G401 (cell line): ENCODE measurements around the gene HS2ST1. TPM values are rescaled to one million over a fixed set of nuclear protein-coding genes. Genes with fewer than 3 reads are reported as not detected.

Experiments
- DNase-seq: peaks from one replicate; pipeline ENCODE4 v3.0.0-alpha.2; 2015; ENCODE audit warnings: low spot score
- in situ Hi-C: cut with HindIII; loops from 2 replicates; pipeline ENCODE4 v1.10.0; 2016; ENCODE audit warnings: low sequenced_read_pairs, mixed read lengths
- total RNA-seq: library from RNA; depleted of rRNA; stranded (reverse); fragments of >200 nt; shearing (Covaris generic); gene quantifications from 2 replicates; pipeline ENCODE4 v1.2.3, GENCODE V29; 2014

Gene HS2ST1
- total RNA-seq, 1 experiment from 2014 or later = 29.9 TPM

- in situ Hi-C loops = no loop called here
These were observed 8.0 kb downstream of the HS2ST1 start for GRCh38 chr1:86922445-86922844.

GRCh38 chr1:86924324-86924960 is 10.0 kb downstream of the HS2ST1 start:
- in situ Hi-C loops = no loop called here
- no peak for DNase-seq

More at GRCh38 chr1:86922445-86922844, 8.0 kb downstream of the HS2ST1 start:
- no peak for DNase-seq

GRCh38 chr1:86925742-86926141 is 11.3 kb downstream of the HS2ST1 start:
- in situ Hi-C loops = no loop called here

GRCh38 chr1:86926883-86927282 is 12.4 kb downstream of the HS2ST1 start:
- DNase-seq = no peak
- in situ Hi-C loops = no loop called here

More at GRCh38 chr1:86925742-86926141, 11.3 kb downstream of the HS2ST1 start:
- DNase-seq = no peak

GRCh38 chr1:86928819-86929218 is 14.4 kb downstream of the HS2ST1 start:
- in situ Hi-C loops = no loop called here
- no peak for DNase-seq

- in situ Hi-C loops = no loop called here
- DNase-seq = no peak
These were observed 18.6 kb downstream of the HS2ST1 start for GRCh38 chr1:86933051-86933450.

GRCh38 chr1:86933562-86934377 is 19.3 kb downstream of the HS2ST1 start:
- DNase-seq = no peak
- in situ Hi-C loops = no loop called here

GRCh38 chr1:86938450-86938849 is 24.0 kb downstream of the HS2ST1 start:
- in situ Hi-C loops = no loop called here
- no peak for DNase-seq

- in situ Hi-C loops = no loop called here
These were observed 24.4 kb downstream of the HS2ST1 start for GRCh38 chr1:86938855-86939254.

GRCh38 chr1:86939406-86939805 is 25.0 kb downstream of the HS2ST1 start:
- in situ Hi-C loops = no loop called here
- no peak for DNase-seq

More at GRCh38 chr1:86938855-86939254, 24.4 kb downstream of the HS2ST1 start:
- DNase-seq = no peak

GRCh38 chr1:86940599-86940998 is 26.2 kb downstream of the HS2ST1 start:
- no peak for DNase-seq
- in situ Hi-C loops = no loop called here

GRCh38 chr1:86942042-86942441 is 27.6 kb downstream of the HS2ST1 start:
- no peak for DNase-seq
- in situ Hi-C loops = no loop called here

GRCh38 chr1:86942743-86943142 is 28.3 kb downstream of the HS2ST1 start:
- no peak for DNase-seq
- in situ Hi-C loops = no loop called here

GRCh38 chr1:86948212-86948611 is 33.8 kb downstream of the HS2ST1 start:
- DNase-seq = no peak
- in situ Hi-C loops = no loop called here

- DNase-seq = no peak
- in situ Hi-C loops = no loop called here
These were observed 36.4 kb downstream of the HS2ST1 start for GRCh38 chr1:86950712-86951419.

GRCh38 chr1:86951430-86951829 is 37.0 kb downstream of the HS2ST1 start:
- DNase-seq = no peak
- in situ Hi-C loops = no loop called here

GRCh38 chr1:86953167-86953566 is 38.7 kb downstream of the HS2ST1 start:
- DNase-seq = no peak
- in situ Hi-C loops = no loop called here

GRCh38 chr1:86955678-86956077 is 41.2 kb downstream of the HS2ST1 start:
- in situ Hi-C loops = no loop called here

GRCh38 chr1:86956221-86956620 is 41.8 kb downstream of the HS2ST1 start:
- in situ Hi-C loops = no loop called here

More at GRCh38 chr1:86955678-86956077, 41.2 kb downstream of the HS2ST1 start:
- no peak for DNase-seq

GRCh38 chr1:86957221-86957620 is 42.8 kb downstream of the HS2ST1 start:
- DNase-seq = no peak
- in situ Hi-C loops = no loop called here

More at GRCh38 chr1:86956221-86956620, 41.8 kb downstream of the HS2ST1 start:
- DNase-seq = no peak
